ENCODE data around the gene SENP6.
"Not testable (repeated sequence)": the region's sequence is repeated elsewhere in the genome, so short reads cannot be mapped to it uniquely, and the experiment has no call there.

The SENP6 gene, protein sequence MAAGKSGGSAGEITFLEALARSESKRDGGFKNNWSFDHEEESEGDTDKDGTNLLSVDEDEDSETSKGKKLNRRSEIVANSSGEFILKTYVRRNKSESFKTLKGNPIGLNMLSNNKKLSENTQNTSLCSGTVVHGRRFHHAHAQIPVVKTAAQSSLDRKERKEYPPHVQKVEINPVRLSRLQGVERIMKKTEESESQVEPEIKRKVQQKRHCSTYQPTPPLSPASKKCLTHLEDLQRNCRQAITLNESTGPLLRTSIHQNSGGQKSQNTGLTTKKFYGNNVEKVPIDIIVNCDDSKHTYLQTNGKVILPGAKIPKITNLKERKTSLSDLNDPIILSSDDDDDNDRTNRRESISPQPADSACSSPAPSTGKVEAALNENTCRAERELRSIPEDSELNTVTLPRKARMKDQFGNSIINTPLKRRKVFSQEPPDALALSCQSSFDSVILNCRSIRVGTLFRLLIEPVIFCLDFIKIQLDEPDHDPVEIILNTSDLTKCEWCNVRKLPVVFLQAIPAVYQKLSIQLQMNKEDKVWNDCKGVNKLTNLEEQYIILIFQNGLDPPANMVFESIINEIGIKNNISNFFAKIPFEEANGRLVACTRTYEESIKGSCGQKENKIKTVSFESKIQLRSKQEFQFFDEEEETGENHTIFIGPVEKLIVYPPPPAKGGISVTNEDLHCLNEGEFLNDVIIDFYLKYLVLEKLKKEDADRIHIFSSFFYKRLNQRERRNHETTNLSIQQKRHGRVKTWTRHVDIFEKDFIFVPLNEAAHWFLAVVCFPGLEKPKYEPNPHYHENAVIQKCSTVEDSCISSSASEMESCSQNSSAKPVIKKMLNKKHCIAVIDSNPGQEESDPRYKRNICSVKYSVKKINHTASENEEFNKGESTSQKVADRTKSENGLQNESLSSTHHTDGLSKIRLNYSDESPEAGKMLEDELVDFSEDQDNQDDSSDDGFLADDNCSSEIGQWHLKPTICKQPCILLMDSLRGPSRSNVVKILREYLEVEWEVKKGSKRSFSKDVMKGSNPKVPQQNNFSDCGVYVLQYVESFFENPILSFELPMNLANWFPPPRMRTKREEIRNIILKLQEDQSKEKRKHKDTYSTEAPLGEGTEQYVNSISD

DNA sequence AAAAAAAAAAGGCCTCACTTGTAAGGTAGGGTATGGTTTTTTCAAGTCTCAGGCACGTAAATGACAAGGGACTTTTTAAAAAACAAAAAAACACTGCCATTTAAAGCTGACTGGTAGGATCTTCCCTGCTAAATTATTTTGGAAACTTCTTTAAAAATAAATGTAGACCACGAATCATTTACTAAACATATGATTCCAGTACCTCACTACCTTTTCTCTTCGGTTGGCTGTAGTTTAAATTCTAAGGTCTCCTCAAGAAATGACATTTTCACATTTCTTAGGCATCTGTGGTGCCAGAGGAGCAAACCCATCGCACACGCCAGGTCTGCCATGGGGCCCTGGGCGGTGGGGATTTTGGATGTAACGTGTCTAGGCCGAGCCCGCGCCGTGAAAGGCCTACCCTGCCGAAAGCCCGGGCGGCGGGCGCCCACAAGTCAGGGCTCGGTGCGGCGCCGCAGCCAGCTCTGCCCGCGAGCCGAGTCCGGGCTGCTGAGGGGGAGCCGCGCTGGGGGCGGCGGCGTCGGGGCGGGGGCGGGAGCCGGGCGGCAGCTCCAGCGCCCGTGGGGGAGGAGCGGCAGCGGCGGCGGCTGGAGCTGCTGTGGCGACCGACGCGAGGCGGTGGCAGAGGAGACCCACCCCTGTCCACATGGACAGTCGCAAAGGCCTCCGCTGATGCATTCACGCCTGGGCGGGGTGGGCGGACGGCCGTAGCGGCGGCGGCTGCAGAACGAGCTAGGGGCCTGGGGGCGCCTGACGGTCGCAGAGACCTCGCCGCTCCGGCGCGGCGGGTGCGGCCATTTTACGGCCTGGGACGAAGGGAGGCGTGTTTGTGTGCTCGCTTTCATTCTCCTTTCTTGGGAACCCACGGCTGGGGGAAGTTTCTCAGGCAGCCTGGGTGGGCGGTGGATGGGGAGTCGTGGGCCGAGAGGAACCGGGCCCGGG lies at the start of gene SENP6:
SENP6 (plus strand) TSS at position 577 of the 942 bp plus-strand sequence. CDS start 645 bp downstream, outside the sequence.
- DNase-seq: peak; percentile 78

DNA sequence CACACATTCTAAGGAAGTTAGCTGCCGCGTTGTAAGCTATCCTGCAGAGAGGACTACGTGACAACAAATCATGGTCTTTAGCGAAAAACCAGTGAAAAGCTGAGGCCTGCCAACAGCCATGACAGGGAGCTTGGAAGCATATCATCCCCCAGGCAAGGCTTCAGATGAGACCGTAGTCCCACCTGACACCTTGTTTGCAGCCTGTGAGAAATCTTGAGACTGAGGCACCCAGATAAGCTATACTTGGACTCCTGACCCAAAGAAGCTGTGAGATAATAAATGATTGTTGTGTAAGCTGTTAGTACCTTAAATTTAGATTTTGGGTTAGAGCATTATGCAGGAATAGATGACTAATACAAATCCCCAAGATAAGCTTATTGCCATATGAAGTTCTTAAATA lies 45.4 kb upstream of the SENP6 start:
- DNase-seq: no peak

DNA sequence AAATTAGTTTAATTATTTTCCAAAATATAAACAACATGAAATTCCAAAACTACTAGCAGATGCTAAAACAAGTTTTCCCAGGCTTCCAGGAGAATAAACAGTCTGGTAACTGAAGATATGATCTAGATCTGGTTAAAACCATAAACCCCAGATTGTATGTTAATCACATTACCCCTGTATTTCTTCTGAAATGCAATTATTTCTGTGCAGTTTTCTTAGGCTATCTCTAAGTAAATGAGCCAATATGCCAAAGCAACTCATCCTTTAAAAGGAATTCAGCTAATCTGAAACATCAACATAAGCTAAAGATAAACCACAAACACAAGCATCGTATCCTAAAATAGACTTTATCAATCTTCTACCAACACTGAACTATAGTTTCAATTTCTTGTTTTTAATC lies 44.6 kb upstream of the SENP6 start:
- DNase-seq: no peak

DNA sequence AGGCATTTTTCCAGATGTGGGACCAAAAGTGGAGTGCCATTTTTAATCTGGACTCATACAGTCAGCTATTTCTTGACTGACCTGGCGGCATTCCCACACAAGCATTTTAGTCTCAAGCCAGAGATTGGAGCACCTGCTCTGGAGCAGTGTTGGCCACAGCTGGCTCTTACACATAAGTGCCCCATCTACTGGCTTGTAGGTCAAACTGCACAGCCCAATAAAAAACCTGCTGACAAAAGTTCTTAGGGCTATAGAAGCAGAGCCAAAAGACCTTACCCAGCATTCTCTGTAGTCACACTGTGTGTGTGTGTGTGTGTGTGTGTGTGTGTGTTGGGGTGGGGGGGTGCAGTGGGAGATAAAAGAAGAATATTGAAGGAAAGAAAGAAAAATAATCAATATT lies 38.6 kb upstream of the SENP6 start:
- peak; percentile 26 for DNase-seq

DNA sequence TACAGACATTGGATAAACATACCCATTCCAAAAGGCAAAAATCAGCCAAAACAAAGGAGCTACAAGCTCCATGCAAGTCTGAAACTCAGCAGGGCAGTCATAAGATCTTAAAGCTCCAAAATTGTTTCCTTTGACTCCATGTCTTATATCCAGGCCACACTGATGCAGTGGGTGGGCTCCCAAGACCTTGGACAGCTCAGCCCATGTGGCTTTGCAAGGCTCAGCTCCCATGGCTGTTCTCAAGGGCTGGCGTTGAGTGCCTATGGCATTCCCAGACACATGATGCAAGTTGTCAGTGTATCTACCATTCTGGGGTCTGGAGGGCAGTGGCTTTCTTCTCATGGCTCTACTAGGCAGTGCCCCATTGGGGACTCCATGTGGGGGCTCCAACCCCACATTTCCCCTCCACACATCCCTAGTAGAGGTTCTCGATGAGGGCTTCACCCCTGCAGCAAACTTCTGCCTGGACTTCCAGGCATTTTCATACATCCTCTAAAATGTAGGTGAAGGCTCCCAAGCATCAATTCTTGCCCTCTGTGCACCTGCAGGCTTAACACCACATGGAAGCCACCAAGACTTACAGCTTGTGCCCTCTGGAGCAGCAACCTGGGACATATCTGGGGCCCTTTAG lies 35.4 kb upstream of the SENP6 start:
- no peak for DNase-seq

DNA sequence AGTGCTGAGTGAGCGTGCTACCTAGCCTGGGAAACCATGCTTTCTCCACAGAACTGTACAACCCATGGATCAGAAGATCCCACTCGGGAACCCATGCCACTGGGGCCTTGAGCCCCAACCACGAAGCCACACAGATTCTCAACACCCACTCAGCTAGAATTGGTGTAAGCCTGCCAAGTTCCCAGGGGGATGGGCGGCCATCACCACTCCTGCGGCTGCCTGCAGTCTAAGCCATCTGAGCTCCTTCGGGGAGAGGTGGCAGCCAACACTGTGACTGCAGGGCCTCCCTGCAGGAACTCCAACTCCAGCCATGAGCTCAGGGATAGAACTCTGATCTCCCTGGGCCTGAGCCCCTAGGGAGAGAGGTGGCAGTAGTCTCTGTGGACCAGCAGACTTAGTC lies 33.6 kb upstream of the SENP6 start:
- DNase-seq: no peak

DNA sequence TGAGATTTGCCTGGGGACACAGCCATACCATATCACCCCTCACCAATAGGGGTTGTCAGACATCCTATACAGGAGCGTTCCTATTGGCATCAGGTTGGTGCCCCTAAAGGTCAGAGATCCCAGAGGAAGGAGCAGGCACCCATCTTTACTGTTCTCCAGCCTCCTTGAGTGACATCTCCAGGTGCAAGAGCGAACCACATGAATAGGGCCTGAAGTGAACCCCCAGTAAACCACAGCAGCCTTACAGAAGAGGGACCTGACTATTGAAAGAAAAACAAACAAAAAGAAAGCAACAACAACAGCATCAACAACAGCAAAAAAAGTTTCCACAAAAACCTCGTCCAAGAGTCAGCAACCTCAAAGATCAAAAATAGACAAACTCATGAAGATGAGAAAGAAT lies 32.7 kb upstream of the SENP6 start:
- no peak for DNase-seq

DNA sequence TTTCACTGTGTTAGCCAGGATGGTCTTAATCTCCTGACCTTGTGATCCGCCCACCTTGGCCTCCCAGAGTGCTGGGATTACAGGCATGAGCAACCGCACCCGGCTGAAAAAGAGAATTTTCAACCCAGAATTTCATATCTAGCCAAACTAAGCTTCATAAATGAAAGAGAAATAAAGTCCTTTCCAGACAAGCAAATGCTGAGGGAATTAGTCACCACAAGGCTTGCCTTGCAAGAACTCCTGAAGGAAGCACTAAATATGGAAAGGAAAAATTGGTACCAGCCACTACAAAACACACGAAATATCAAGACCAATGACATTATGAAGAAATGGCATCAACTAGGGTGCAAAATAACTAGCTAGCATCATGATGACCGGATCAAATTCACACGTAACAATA lies 31.0 kb upstream of the SENP6 start:
- DNase-seq: peak; percentile 38

DNA sequence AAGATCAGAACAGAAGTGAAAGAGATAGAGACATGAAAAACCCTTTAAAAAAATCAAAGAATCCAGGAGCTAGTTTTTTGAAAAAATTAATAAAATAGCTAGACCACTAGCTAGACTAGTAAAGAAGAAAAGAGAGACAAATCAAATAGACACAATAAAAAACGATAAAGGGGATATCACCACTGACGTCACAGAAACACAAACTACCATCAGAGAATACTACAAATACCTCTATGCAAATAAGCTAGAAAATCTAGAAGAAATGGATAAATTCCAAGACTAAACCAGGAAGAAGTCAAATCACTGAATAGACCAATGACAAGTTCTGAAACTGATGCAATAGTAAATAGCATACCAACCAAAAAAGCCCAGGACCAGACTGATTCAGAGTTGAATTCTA lies 29.6 kb upstream of the SENP6 start:
- no peak for DNase-seq

DNA sequence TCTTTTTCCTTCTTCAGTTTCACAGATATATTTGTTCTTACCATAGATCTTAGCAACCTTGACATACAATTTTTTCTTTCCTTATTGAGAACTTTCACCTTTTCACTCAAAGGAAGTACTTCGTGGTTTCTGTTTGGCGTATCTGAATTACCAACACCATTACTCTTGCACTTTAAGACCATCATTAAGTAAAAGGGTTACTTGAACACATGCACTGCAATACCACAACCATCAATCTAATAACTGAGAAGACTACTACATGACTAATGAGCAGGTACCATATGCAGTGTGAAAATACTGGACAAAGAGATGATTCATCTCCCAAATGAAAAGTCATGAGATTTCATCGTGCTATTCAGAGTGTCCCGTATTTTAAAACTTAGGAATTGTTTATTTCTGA lies 21.7 kb upstream of the SENP6 start:
- DNase-seq: peak; percentile 20

DNA sequence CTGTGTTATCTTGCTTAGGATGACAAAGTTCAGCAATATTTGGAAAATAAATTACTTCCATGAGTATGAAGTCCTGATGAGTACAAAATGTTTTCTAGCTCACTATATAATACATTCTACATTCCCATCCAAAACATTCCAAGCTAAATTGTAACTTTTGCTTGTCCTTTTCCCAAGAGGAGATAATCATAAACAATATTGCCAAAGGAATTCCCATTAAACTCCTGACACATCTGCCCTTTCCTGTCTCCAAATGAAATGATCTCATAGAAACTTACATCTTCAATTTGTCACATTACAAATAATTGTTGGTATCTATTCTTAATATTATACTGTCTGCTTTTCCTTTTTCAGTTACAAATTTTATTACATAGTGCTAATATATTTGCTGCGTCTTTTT lies 20.4 kb upstream of the SENP6 start:
- no peak for DNase-seq

DNA sequence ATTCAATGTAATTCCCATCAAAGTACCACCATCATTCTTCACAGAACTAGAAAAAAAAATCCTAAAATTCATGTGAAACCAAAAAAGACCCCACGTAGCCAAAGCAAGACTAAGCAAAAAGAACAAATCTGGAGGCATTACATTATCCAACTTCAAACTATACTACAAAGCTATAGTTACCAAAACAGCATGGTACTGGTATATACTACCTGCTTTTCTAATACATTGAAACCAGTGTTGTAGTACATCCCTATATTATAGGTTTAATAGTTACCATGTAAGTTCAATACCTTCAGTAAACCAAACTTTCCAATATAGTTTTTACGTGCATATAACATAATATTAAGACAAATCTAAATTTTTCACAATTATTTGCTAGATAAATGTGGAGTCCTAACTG lies 17.1 kb upstream of the SENP6 start:
- not testable (repeated sequence) for DNase-seq

DNA sequence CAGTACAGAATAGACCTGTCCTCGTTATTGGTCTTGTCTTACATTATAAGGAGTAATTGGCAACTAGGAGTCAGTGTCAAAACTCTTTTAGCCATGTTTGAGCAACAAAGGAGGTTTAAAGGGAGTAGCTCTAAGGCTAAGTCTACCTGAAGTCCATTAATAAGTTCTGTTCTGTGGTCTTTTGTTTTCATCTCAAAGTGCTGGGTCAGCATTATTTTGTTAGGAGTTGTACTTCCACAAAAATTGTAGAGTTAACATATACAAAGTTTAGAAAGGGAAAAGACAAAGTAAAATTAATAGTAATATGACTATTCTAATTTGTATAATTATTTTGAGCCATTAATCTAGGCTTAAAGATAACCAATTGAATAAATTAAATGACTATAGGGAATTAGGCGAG lies 12.7 kb upstream of the SENP6 start:
- DNase-seq: no peak

DNA sequence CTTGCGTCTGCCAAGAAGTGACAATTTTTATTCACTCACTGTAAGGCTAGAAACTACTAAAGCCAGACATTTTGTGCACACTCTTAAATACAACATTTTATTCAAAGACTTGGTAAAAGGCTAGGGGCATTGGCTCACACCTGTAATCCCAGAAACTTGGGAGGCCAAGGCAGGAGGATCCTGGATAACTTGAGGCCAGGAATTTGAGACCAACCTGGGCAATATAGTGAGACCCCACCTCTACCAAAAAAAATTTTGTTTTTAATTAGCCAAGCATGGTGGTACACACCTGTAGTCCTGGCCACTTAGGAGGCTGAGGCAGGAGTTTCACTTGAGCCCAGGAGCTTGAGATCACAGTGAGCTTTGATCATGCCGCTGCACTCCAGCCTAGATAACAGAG lies 11.3 kb upstream of the SENP6 start:
- no peak for DNase-seq

DNA sequence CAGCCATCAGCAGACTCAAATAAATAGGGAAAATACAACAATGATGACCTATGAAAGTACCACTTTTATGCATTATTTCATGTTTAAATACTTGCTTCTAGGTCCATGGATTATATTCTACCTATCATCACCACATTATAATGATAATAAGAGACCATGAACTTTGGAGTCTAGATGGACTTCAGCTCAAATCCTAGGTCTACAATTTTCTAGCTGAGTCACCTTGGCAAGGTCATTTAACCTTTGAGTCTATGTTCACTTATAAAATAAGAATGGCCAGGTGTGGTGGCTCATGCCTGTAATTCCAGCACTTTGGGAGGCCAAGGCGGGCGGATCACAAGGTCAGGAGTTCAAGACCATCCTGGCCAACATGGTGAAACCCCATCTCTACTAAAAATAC lies 5.3 kb upstream of the SENP6 start:
- DNase-seq: not testable (repeated sequence)

DNA sequence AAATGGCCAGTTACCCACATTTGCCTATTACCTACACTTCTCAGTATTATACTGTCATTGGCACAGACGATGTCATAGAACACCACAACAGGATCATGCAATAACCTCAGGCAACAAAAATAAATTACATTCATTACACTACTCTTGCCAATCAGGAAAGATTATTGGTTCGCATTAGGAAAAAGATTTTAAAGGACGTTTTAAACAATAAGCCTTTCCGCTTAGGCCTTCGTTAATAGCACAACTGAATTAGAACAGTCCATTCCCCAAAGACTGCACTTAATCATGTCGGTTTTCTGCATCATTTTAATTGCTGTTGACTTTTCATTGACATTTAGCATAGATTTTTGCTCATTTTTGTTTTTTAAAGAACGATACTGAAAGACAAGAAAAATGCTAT lies 912 bp upstream of the SENP6 start:
- DNase-seq: no peak

DNA sequence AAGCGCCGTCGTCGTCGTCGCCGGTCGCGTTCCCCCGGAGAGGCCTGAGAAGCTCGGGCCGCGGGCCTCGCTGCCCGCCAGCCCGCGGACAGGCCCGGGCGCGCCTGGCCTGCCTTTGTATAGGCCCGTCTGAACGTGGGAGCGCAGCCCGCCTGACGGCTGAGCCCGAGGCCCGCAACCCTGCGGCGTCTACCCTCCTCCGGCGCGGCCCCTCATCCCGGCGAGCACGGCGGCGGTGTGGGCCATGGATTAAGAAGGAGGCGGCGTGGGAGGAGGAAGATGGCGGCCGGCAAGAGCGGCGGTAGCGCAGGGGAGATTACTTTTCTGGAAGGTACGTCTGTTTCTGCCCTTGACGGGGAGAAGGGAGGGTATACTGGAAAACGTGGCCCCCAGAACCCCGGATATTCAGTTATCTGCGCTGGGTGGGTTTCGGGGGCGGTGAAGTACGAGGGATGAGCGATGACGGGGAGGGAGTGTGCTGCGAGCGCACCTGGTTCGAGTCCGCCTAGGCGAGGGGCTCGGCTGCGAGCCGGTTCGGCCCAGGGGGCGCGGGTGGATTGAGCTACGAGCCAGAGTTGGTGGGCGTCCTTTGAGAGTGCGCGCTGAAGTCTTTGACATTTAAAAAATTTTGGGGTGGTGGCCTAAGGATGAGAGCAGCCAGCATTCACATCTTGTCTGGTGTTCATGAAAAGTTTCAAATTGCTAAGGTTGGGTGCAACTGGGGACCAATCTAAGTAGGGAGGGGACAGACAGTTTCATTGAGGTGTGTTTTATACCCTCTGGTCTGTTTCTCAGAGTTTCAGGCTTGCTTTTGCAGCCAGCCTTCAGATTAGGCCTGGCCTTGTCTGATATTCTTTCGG lies 796 bp downstream of the SENP6 start:
- peak; percentile 29 for DNase-seq

DNA sequence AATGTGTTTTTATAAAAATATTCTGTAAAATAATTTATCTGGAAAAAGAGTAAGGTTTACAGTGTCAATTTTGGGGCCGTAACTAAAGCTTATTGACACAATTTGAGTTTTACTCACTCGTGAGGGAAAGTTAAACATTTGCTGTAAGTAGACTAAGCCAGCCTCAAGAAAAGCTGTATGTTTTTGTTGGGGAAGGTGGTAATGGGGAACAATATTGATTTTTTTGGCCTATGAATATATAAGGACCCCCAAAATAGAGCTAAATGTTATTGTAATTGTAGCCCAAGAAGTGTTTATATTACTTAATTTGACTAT lies 1.4 kb downstream of the SENP6 start:
- DNase-seq: no peak

DNA sequence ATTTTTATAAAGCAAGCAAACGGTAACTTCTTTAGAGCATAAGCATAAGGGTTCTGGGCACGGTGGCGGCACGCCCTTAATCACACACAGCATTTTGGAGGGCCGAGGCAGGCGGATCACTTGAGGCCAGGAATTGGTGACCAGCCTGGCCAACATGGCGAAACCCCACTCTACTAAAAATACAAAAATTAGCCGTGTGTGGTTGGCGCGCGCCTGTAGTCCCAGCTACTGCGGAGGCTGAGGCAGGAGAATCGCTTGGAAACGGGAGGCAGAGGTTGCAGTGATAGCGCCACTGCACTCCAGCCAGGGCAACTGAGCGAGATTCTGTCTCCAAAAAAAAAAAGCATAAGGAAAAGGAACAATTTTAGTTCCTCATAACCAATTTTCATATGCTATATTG lies 2.6 kb downstream of the SENP6 start:
- DNase-seq: no peak

DNA sequence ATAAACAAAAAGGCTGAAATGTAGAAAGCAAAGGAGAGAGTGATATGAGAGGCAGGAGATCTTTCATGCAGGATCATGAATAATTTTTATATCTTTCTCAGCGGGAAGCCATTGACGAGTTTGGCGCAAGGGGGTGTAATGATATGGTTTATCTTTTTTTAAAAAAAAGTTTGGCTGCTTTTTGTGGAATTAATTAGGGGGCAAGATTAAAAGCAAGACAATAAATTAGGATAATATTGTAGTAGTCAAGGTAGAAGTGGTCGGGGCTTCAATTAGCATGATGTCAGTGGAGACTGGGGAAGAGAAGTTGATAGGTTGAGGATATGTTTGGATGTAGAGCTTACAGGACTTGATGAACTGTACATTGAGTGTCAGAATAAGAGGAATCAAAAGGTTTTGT lies 4.0 kb downstream of the SENP6 start:
- DNase-seq: no peak

DNA sequence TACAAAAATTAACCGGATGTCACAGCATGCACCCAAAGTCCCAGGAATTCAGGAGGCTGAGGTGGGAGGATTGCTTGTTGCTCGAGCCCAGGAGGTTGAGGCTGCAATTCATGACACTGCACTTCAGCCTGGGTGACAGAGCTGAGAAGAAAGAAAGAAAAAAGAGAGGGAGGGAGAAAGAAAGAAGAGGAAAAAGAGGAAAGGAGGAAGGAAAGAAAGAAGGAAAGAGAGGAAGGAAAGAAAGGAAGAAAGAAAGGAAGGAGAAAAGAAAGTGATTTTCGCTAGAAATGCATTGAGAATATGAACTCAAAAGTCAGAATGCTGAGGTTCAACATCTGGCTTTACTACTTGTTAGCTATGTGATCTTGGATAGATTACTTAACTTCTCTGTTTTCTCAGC lies 6.6 kb downstream of the SENP6 start:
- no peak for DNase-seq
